Measurements from ENCODE around the gene TXN2. TPM values are rescaled to one million over a fixed set of nuclear protein-coding genes. Genes with fewer than 3 reads are reported as not detected.

Gene TXN2
- total and polyA plus RNA-seq, 2 donors (not counting 1 experiment from before 2014, with no cell fraction given) = 39.6 to 54.6 TPM

GRCh38 chr22:36456464-36456845 is 25.0 kb downstream of the TXN2 start:
- H3K9ac ChIP-seq (ENCODE audit: low read length) = no peak overlapping the region
- peak overlapping the region; percentile 82 for H3K27ac Mint-ChIP-seq
- H2AFZ ChIP-seq (ENCODE audit: insufficient read depth, low read depth, low read length, poor library complexity, severe bottlenecking) = no peak overlapping the region
- H3K27me3 Mint-ChIP-seq = no peaks in the 10 kb centered on the region
- DNase-seq (no peak), ATAC-seq (ENCODE audit: low read depth) (no peak)
- H4K20me1 ChIP-seq (ENCODE audit: control insufficient read depth, insufficient read depth, low read length, poor library complexity, severe bottlenecking) = no peaks in the 10 kb centered on the region
- H3K4me1 Mint-ChIP-seq = peaks cover 37% of the 10 kb centered on the region
- intact Hi-C loops (cut with micrococcal nuclease) = no loop called here
- CTCF ChIA-PET = interaction anchor here (1.1 to 6.7 kb wide), 4 partner anchors 8 to 155 kb away, joined by 3 to 33 read pairs (median 8); no protein-coding TSS in a partner anchor
- POLR2A ChIA-PET = interaction anchor here (0.7 to 1.1 kb wide), 4 partner anchors 13 to 740 kb away, joined by 3 to 6 read pairs (median 4); no protein-coding TSS in a partner anchor
- no peaks in the 10 kb centered on the region for H3K9me3 Mint-ChIP-seq (ENCODE audit: insufficient read depth)
- peaks cover 0 to 2% (median 0%) of the 10 kb centered on the region in 3 donors for H3K9me3 ChIP-seq (ENCODE audit: control extremely low read depth in 1 of 3, control insufficient read depth in 2 of 3, insufficient read depth in 1 of 3, low read length in 2 of 3)
- no peak for TF ChIP-seq EZH2 (IDR thresholded peaks at IDR 0.05; ENCODE audit: borderline replicate concordance, insufficient read depth, low read depth, low read length, poor library complexity, severe bottlenecking)
- TF ChIP-seq CTCF (IDR thresholded peaks at IDR 0.05) = no peak
- H3K79me2 ChIP-seq (ENCODE audit: control insufficient read depth, insufficient read depth, low read length) = peaks cover 5% of the 10 kb centered on the region
- WGBS (ENCODE audit: insufficient coverage) = 100% methylated on average over 1 of the region's 12 CpGs
- H3K4me1 ChIP-seq (ENCODE audit: control insufficient read depth in 2 of 2, insufficient read depth in 2 of 2, low read length in 2 of 2) = peaks cover 36 to 46% of the 10 kb centered on the region in 2 donors
- no peaks in the 10 kb centered on the region for H3K36me3 ChIP-seq (replicated peaks in 1 of 2; ENCODE audit: control extremely low read depth in 1 of 2, control insufficient read depth in 1 of 2, extremely low read depth in 1 of 2, insufficient read depth in 2 of 2, low read length in 1 of 2)
- peak overlapping the region; percentile 77 for H3K4me3 Mint-ChIP-seq
- peak overlapping the region in 1 of 2 donors; percentile 84 for H3K27ac ChIP-seq (ENCODE audit: low read length in 2 of 2)
- H3K27me3 ChIP-seq (replicated peaks in 1 of 4; ENCODE audit: control extremely low read depth in 1 of 4, control insufficient read depth in 3 of 4, insufficient read depth in 4 of 4, low read length in 3 of 4) = no peaks in the 10 kb centered on the region
- H3K4me2 ChIP-seq (replicated peaks; ENCODE audit: low read depth, low read length, poor library complexity, severe bottlenecking) = no peak overlapping the region
- no peak overlapping the region for H3K4me3 ChIP-seq (ENCODE audit: control extremely low read depth in 1 of 5, extremely low read depth in 1 of 5, insufficient read depth in 1 of 5, low read depth in 2 of 5, low read length in 4 of 5)

Measured in B cell (primary cell).